GM21381 (cell line): Measurements from ENCODE around the gene AASDH.
A peak's percentile ranks its signal among the peaks of the same experiment; 100 is the strongest.

Experiments
- ATAC-seq: cut with Tn5 transposase; IDR thresholded peaks from one replicate; pipeline ENCODE4 v1.9.1; 2021; ENCODE audit warnings: mild to moderate bottlenecking, moderate library complexity; ENCODE audit not compliant: unreplicated experiment

AASDH gene

DNA sequence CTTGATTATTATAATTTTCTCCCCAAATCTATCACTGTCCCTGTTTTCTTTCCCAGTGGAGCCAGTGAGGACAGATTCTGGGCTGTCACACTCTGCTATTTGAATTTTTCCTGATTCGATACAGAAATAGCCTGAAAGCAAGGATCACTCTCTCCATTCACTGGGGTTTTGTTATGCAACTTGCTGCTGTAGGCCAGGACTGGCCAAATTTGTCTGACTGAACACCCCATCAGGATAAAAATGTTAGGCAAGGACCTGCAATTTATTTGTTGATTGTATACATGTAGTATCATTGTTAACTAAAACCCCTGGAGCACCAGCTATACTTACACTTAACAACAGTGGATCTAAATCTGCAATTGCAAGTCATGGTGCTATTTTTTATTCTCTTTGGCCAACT, 68.7 kb downstream of the AASDH start:
- no peak for ATAC-seq

GRCh38 chr4:56317749-56318148, 69.5 kb downstream of the AASDH start:
- no peak for ATAC-seq

DNA sequence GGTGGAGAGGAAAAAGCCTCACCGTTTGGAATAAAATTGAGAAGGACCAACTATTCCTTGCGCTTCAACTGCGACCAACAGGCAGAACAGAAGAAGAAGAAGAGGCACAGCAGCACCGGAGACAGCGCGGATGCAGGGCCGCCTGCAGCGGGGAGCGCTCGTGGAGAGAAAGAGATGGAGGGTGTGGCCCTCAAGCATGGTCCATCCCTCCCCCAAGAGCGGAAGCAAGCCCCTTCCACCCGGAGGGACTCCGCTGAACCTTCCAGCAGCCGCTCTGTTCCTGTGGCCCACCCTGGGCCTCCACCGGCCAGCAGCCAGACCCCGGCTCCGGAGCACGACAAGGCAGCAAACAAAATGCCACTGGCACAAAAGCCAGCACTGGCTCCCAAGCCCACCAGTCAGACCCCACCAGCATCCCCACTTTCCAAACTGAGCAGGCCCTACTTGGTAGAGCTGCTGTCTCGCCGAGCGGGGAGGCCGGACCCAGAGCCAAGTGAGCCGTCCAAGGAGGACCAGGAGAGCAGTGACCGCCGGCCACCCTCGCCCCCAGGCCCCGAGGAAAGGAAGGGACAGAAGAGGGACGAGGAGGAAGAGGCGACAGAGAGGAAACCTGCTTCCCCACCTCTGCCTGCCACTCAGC, 71.2 kb downstream of the AASDH start:
- ATAC-seq, result no peak

DNA sequence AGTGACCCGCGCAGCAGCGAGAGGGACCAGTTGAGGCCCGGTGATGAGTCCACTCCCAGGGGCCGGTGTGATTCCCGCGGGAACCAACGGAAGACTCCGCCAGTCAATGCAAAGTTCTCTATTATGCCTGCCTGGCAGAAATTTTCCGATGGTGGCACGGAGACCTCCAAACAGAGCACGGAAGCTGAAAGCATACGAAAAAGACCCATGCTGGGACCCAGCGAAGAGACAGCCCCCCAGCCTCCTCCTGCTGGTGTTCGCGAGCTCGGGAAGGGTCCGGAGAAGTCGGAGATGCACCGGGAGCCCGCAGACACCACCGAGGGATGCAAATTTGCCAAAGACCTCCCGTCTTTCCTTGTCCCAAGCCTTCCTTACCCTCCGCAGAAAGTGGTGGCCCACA, 71.7 kb downstream of the AASDH start:
- ATAC-seq, result no peak

DNA sequence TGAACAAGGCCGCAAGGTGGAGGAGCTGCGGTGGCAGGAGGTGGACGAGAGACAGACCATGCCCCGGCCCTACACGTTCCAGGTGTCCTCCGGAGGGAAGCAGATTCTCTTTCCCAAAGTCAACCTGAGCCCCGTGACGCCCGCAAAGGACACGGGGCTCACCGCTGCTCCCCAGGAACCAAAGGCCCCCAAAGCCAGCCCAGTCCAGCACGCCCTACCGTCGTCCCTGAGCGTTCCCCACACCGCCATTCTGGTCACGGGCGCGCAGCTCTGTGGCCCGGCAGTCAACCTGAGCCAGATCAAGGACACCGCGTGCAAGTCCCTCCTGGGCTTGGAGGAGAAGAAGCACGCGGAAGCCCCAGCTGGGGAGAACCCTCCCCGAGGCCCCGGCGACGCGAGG, 72.2 kb downstream of the AASDH start:
- no peak for ATAC-seq

GRCh38 chr4:56314207-56314915, 72.9 kb downstream of the AASDH start:
- no peak for ATAC-seq

DNA sequence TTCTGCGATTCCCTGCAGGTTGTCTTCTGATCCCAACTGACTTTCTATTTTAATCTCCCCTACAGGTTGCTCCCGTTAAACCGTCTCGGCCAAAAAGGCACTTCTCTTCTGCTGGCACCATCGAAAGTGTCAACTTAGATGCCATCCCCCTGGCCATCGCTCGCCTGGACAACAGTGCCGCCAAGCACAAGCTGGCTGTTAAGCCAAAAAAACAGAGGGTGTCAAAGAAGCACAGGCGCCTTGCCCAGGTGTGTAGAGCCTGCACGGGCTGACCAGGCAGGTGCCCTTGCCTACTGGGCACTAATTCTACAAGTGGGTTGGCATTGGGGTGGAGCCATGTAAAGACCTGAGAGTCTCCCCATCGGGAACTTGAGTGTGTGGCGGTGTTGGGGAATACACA, 74.2 kb downstream of the AASDH start:
- no peak for ATAC-seq

- no peak for ATAC-seq
Measured at GRCh38 chr4:56311299-56311975, 75.9 kb downstream of the AASDH start.

GRCh38 chr4:56310401-56311125, 76.7 kb downstream of the AASDH start:
- ATAC-seq, result no peak

DNA sequence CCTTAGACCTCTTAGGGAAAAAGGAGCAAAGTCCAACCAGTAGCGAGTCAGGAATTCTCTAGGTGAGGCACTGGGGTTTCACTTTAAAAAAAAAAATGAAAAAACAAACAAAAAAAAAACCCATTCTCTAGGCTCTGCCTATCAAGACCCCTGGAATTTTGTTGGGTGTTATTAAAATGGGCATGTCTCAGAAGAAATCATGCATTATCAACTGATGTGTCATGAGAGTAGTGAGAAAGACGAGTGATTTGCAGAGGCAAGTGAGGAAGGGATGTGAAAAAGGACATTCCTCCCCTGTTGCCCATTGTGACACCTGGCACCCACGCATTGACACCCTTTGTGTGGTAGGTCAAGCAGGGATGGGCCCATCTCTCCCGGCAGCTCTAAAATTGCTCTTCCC, 78.9 kb downstream of the AASDH start:
- ATAC-seq, result no peak

DNA sequence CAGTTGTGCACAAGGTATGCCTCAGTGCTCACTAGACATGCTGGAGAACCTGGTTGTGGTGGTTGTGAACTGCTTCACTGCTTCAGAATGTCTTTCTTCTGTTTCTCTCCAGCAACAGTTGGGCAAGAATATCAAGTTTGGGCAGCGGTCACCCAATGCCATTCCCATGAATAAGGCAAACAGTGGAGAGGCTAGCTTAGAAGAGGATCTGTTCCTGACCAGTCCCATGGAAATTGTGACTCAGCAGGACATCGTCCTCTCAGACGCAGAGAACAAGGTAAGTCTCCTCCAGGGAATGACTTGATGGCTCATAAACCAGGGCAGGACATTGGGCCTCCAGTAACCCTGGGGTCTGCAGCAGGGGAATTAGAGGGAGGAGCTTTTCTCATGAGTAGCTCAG, 79.9 kb downstream of the AASDH start:
- no peak for ATAC-seq

GRCh38 chr4:56305390-56305789, 81.9 kb downstream of the AASDH start:
- no peak for ATAC-seq

DNA sequence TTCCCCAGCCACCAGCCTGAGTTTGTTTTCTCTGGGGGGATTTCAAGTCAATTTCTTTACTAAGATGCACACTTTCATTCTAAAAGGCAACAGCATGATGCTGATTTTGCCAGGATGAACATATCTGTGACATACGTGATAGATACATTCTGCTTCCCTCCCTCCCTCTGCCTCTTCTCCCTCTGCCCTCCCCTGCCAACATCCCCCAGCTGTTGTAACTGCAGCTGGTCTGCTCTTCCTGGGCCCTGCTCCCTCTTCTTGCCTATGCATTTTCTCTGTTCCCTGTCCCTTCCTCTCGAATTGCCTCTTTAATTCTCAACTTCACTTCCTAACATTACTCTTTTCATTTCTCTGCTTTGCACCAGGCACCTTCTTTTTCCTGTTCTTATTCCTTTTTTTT, 83.4 kb downstream of the AASDH start:
- ATAC-seq, result no peak

- no peak for ATAC-seq
Measured at GRCh38 chr4:56302760-56303159, 84.5 kb downstream of the AASDH start.

GRCh38 chr4:56301997-56302496, 85.2 kb downstream of the AASDH start:
- ATAC-seq, result no peak

- ATAC-seq, result peak; percentile 92
Measured at GRCh38 chr4:56301181-56301996, 85.9 kb downstream of the AASDH start.

- no peak for ATAC-seq
Measured at GRCh38 chr4:56298236-56298635, 89.1 kb downstream of the AASDH start.

DNA sequence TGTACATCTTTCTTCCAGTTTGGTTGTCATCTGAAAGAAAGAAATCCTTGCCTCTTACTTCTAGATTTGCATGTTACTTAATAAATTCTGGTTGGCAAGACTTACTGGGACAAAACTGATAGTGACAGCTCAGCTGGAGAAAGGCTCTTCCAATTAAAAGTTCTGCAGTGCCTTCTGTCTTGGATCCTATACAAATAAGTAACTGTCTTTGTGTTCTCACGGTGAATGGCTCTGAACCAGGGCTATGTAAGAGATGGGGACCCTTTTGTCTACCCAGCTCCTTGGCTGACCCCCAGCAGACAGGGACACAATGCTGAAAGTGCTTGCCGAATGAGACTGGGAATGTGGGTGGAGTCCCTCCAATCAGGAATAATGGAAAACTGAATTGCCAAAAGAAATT, 89.5 kb downstream of the AASDH start:
- ATAC-seq, result no peak

DNA sequence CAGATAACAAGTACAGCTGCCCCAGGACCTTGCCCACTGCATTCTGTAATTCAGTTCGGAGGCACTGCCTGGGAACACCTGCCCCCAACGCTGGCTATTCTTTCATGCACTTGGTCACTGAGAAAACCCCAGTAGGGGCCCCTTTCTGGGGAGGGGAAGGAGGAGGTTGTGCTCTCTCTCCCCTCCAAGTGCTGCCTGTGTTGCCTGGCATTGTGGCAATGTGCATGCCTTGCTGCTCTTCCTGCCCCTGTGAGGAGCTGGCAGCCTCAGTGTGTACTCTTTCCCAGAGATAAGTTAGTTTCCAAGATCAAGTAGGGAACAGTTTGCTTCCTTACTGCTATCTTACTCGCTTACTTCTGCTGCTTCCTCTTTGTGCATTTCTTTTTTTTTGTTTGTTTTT, 90.8 kb downstream of the AASDH start:
- ATAC-seq, result no peak

DNA sequence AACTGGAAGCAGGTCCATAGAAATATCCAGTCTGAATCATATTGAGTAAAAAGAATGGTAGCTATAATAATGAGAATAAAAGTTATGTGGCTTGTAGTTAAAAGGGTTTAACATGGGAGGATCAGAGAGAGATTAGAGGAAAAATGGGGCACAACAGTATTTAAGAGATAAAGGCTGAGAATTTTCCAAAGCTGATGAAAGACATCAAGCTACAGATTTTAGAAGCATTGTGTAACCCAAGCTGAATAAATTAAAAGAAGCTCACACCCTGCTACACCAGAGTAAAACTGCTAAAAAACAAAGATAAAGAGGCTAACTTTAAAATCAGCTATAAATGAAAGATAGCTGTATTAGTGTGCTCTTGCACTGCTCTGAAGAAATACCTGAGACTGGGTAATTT, 94.2 kb downstream of the AASDH start:
- ATAC-seq, result no peak

DNA sequence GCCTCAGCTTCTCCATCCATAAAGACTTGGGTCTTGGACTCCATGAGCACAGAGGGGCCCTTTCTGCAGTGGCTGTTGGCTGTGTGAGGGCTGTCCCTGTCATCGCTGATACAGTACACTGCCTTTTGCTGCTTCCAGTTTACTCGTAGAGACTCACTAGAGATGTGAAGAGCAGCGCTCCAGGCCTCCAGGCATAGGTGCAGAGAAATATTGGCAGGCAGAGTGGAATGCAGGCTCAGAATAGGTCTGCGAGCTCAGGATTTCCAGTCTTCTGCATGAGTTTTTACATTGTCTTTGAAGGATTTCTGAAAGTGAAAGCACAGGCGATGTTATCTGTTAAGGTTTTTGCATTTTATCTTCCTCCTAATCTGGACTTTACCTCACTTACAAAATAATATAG, 97.4 kb downstream of the AASDH start:
- ATAC-seq, result no peak
